Measurements from ENCODE around the gene C3orf62.

Gene C3orf62

GRCh38 chr3:49255718-49256511, 21.1 kb downstream of the C3orf62 start:
- no peak for TF ChIP-seq POLR2AphosphoS5 (IDR thresholded peaks at IDR 0.05; ENCODE audit: low read depth, low read length)
- TF ChIP-seq REST (IDR thresholded peaks at IDR 0.05; ENCODE audit: insufficient read depth in 1 of 2, low read depth in 2 of 2, low read length in 2 of 2) = no peak
- TF ChIP-seq SIN3A (IDR thresholded peaks at IDR 0.05; ENCODE audit: borderline replicate concordance, insufficient read depth, low read length) = no peak
- no peak for TF ChIP-seq TAF1 (IDR thresholded peaks at IDR 0.05; ENCODE audit: borderline replicate concordance, insufficient read depth, low read length)
- TF ChIP-seq FOXP2 (optimal IDR thresholded peaks at IDR 0.05; ENCODE audit: borderline replicate concordance, extremely low read depth, extremely low read length, insufficient read depth) = no peak

DNA sequence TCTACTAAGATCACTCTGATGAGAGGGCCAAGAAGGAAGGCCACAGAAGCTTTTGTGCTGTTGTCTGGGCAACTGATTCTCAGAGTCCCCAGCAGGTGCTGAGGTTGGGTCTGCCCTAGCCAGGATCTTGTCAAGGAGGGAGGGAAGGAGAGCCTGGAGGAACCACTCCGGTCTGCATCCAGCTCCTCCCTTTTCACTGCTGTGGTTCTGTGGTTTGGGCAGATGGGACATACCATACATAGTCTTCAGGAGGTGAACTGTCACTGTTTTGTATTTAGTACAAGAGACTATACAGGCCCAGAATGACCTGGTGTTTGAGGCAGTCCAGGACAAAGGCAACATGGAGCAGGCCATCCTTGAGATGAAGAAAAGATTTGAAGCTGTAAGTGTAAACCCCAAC, 21.9 kb downstream of the C3orf62 start:
- TF ChIP-seq TAF1 (IDR thresholded peaks at IDR 0.05; ENCODE audit: borderline replicate concordance, insufficient read depth, low read length) = no peak
- no peak for TF ChIP-seq POLR2AphosphoS5 (IDR thresholded peaks at IDR 0.05; ENCODE audit: low read depth, low read length)
- TF ChIP-seq SIN3A (IDR thresholded peaks at IDR 0.05; ENCODE audit: borderline replicate concordance, insufficient read depth, low read length) = no peak
- no peak for TF ChIP-seq REST (IDR thresholded peaks at IDR 0.05; ENCODE audit: insufficient read depth in 1 of 2, low read depth in 2 of 2, low read length in 2 of 2)
- TF ChIP-seq FOXP2 (optimal IDR thresholded peaks at IDR 0.05; ENCODE audit: borderline replicate concordance, extremely low read depth, extremely low read length, insufficient read depth) = no peak

- TF ChIP-seq REST (IDR thresholded peaks at IDR 0.05; ENCODE audit: insufficient read depth in 1 of 2, low read depth in 2 of 2, low read length in 2 of 2) (no peak), TAF1 (IDR thresholded peaks at IDR 0.05; ENCODE audit: borderline replicate concordance, insufficient read depth, low read length) (no peak)
These were observed 23.5 kb downstream of the C3orf62 start for GRCh38 chr3:49253512-49253911.

GRCh38 chr3:49248840-49249227, 28.2 kb downstream of the C3orf62 start:
- no peak for TF ChIP-seq SIN3A (IDR thresholded peaks at IDR 0.05; ENCODE audit: borderline replicate concordance, insufficient read depth, low read length)
- no peak for TF ChIP-seq POLR2AphosphoS5 (IDR thresholded peaks at IDR 0.05; ENCODE audit: low read depth, low read length)
- TF ChIP-seq TAF1 (IDR thresholded peaks at IDR 0.05; ENCODE audit: borderline replicate concordance, insufficient read depth, low read length) = no peak
- TF ChIP-seq FOXP2 (optimal IDR thresholded peaks at IDR 0.05; ENCODE audit: borderline replicate concordance, extremely low read depth, extremely low read length, insufficient read depth) = no peak
- TF ChIP-seq REST (IDR thresholded peaks at IDR 0.05; ENCODE audit: insufficient read depth in 1 of 2, low read depth in 2 of 2, low read length in 2 of 2) = no peak

Measured in PFSK-1 (cell line).